ENCODE data around the gene AURKAIP1. TPM values are rescaled to one million over a fixed set of nuclear protein-coding genes. Genes with fewer than 3 reads are reported as not detected.

The AURKAIP1 gene
- total RNA-seq, 1 experiment from 2014 or later = 823 TPM

GRCh38 chr1:1399187-1399871, 24.3 kb upstream of the AURKAIP1 start, which contains the start of gene CCNL2:
CCNL2 (minus strand) TSS chr1:1399335; CDS start chr1:1399306, 29 bp downstream.
- H3K27ac ChIP-seq (ENCODE audit: low read length) = peak within 1 kb of the TSS; percentile 58
- TF ChIP-seq EZH2phosphoT487 (IDR thresholded peaks at IDR 0.05; ENCODE audit: borderline replicate concordance, low read length) = no peak
- TF ChIP-seq EZH2 (IDR thresholded peaks at IDR 0.05; ENCODE audit: low read length, unreplicated experiment) = no peak
- peak; percentile 54; the same call in 1 of the 2 replicates for TF ChIP-seq CTCF (conservative IDR thresholded peaks at IDR 0.05; ENCODE audit: low read depth, low read length)
- no TSS peak for BruUV-seq (replicated peaks)
- peaks cover 43% of the 10 kb centered on the region for H3K36me3 ChIP-seq (ENCODE audit: low read depth, low read length)
- peak; percentile 86 for ATAC-seq
- H3K9ac ChIP-seq (ENCODE audit: low read length) = peak within 1 kb of the TSS; percentile 98
- H3K4me1 ChIP-seq (ENCODE audit: insufficient read depth, low read length) = peaks cover 29% of the 10 kb centered on the region
- intact Hi-C loops (cut with micrococcal nuclease) = loop anchor here (2.0 kb wide), 2 partner anchors 23 to 105 kb away; no protein-coding TSS in a partner anchor
- peak within 1 kb of the TSS; percentile 92 for H3K4me2 ChIP-seq (ENCODE audit: low read length)
- DNase-seq = peak; percentile 100
- ChIA-PET POLR2A (ENCODE audit: unreplicated experiment) (interaction anchor here (0.6 to 0.7 kb wide), 3 partner anchors 24 to 140 kb away, joined by 3 to 4 read pairs (median 3); partner anchors contain the start of gene AURKAIP1), CTCF (interaction anchor here (0.5 to 1.0 kb wide), 4 partner anchors 23 to 106 kb away, joined by 3 to 9 read pairs (median 4); no protein-coding TSS in a partner anchor)
- H3K9me2 ChIP-seq (replicated peaks; ENCODE audit: low read length) = no peaks in the 10 kb centered on the region
- H3K9me3 ChIP-seq (ENCODE audit: low read length) = no peaks in the 10 kb centered on the region
- no peaks in the 10 kb centered on the region for H3K27me3 ChIP-seq (ENCODE audit: low read length)
- H3K4me3 ChIP-seq (ENCODE audit: low read length) = peak within 1 kb of the TSS; percentile 94
- no peaks in the 10 kb centered on the region for H3F3A ChIP-seq (ENCODE audit: low read length, unreplicated experiment)
- H2AFZ ChIP-seq (ENCODE audit: low read length) = peak within 1 kb of the TSS; percentile 65
- H3K79me2 ChIP-seq (ENCODE audit: low read length) = peaks cover 76% of the 10 kb centered on the region
- H4K20me1 ChIP-seq (ENCODE audit: low read length) = 0 out of 2 replicates have a peak, but pooled peaks cover 6% of the 10 kb centered on the region

- ChIA-PET POLR2A (ENCODE audit: unreplicated experiment) (interaction anchor here (0.6 to 0.7 kb wide), 3 partner anchors 23 to 140 kb away, joined by 3 to 4 read pairs (median 3); partner anchors contain the start of gene AURKAIP1), CTCF (interaction anchor here (0.5 to 1.0 kb wide), 4 partner anchors 23 to 107 kb away, joined by 3 to 9 read pairs (median 4); no protein-coding TSS in a partner anchor)
- Histone ChIP-seq H3K9me3 (ENCODE audit: low read length) (no peaks in the 10 kb centered on the region), H3K4me2 (ENCODE audit: low read length) (peak overlapping the region; percentile 89), H3K27ac (ENCODE audit: low read length) (peak overlapping the region; percentile 58), H3K9me2 (replicated peaks; ENCODE audit: low read length) (no peaks in the 10 kb centered on the region), H3K79me2 (ENCODE audit: low read length) (peaks cover 78% of the 10 kb centered on the region), H3K4me1 (ENCODE audit: insufficient read depth, low read length) (peaks cover 29% of the 10 kb centered on the region), H3K36me3 (ENCODE audit: low read depth, low read length) (peaks cover 45% of the 10 kb centered on the region), H3F3A (ENCODE audit: low read length, unreplicated experiment) (no peaks in the 10 kb centered on the region), H3K4me3 (ENCODE audit: low read length) (peak overlapping the region; percentile 94), H2AFZ (ENCODE audit: low read length) (peak overlapping the region; percentile 52), H3K9ac (ENCODE audit: low read length) (peak overlapping the region; percentile 98), H3K27me3 (ENCODE audit: low read length) (no peaks in the 10 kb centered on the region), H4K20me1 (ENCODE audit: low read length) (0 out of 2 replicates have a peak, but pooled peaks cover 6% of the 10 kb centered on the region)
- DNase-seq (no peak), ATAC-seq (peak; percentile 0; the same call in 1 of the 2 replicates)
- TF ChIP-seq EZH2 (IDR thresholded peaks at IDR 0.05; ENCODE audit: low read length, unreplicated experiment) (no peak), CTCF (conservative IDR thresholded peaks at IDR 0.05; ENCODE audit: low read depth, low read length) (no peak), EZH2phosphoT487 (IDR thresholded peaks at IDR 0.05; ENCODE audit: borderline replicate concordance, low read length) (no peak)
- intact Hi-C loops (cut with micrococcal nuclease) = loop anchor here (2.0 kb wide), 2 partner anchors 22 to 106 kb away; no protein-coding TSS in a partner anchor
- BruUV-seq (replicated peaks) = no TSS peak
These were observed 23.7 kb upstream of the AURKAIP1 start for GRCh38 chr1:1398677-1399186.
